ENCODE measurements around the gene UBA1.

UBA1 gene

DNA sequence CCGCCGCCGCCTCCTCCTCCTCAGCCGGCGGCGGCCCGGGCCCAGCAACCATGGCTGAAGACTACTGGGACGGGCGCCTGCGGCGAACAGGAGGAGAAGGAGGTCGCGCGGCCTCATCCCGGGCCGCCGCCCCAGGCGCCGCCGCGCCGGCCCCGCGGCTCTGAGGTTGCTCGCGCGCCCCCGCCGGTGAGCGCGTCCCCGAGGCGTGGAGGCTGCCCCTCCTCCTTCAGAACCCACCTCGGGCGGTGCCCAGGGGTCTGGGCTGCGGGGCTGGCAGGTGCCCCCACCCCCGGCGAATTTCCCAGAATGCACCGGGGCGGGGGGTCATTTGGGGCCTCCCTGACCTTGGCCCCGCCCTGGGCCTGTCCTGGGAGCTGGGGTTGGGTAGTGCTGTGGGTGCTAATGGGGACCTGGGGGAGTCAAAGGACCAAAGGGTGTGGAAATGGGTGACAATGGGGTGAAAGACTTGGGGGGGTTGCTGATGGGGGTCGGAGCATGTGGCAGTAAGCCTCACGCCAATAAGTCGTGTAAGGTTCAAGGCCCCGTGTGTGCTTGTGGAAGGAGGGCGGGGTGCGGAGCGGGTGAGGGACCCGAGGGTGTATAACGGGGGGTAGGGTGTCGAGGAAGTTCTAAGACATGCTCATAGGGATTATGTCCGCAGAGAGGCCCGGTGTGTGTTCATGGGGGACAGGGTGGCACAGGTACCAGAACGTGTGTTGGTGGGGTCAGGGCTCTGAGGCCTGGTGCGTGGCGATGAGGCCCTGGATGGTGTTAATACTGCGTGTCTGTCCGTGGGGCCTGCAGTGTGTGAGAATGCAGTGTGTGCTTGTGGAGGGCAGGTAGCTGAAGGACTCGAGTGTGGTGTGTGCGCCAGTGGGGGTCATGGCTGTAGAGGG is 25.5 kb downstream of the UBA1 start:
- Histone ChIP-seq H3K27ac (ENCODE audit: low read depth, low read length) (peak overlapping the region; percentile 79), H3K4me3 (ENCODE audit: low read length) (peak overlapping the region; percentile 91), H4K20me1 (ENCODE audit: control insufficient read depth, insufficient read depth, low read depth, low read length) (peaks cover 14% of the 10 kb centered on the region), H3K4me1 (ENCODE audit: control insufficient read depth, low read length) (peaks cover 29% of the 10 kb centered on the region), H3K79me2 (ENCODE audit: control insufficient read depth, low read length) (peaks cover 45% of the 10 kb centered on the region), H3K9me2 (replicated peaks; ENCODE audit: control insufficient read depth, low read length) (no peaks in the 10 kb centered on the region), H3K36me3 (ENCODE audit: control insufficient read depth, low read length) (peaks cover 69% of the 10 kb centered on the region), H3K9me3 (ENCODE audit: control insufficient read depth, insufficient read depth, low read length) (no peaks in the 10 kb centered on the region), H3F3A (ENCODE audit: control insufficient read depth, insufficient read depth) (peaks cover 8% of the 10 kb centered on the region), H3K27me3 (ENCODE audit: control insufficient read depth, low read length) (no peaks in the 10 kb centered on the region), H3K4me2 (ENCODE audit: low read length) (peak overlapping the region; percentile 84)
- TF ChIP-seq, protein P1, sequence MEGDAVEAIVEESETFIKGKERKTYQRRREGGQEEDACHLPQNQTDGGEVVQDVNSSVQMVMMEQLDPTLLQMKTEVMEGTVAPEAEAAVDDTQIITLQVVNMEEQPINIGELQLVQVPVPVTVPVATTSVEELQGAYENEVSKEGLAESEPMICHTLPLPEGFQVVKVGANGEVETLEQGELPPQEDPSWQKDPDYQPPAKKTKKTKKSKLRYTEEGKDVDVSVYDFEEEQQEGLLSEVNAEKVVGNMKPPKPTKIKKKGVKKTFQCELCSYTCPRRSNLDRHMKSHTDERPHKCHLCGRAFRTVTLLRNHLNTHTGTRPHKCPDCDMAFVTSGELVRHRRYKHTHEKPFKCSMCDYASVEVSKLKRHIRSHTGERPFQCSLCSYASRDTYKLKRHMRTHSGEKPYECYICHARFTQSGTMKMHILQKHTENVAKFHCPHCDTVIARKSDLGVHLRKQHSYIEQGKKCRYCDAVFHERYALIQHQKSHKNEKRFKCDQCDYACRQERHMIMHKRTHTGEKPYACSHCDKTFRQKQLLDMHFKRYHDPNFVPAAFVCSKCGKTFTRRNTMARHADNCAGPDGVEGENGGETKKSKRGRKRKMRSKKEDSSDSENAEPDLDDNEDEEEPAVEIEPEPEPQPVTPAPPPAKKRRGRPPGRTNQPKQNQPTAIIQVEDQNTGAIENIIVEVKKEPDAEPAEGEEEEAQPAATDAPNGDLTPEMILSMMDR (IDR thresholded peaks at IDR 0.05; ENCODE audit: low read depth, low read length, poor library complexity, severe bottlenecking): no peak
- TF ChIP-seq EZH2phosphoT487 (IDR thresholded peaks at IDR 0.05; ENCODE audit: borderline replicate concordance, low read length): no peak

- no peaks in the 10 kb centered on the region for H3K9me3 ChIP-seq (ENCODE audit: control insufficient read depth, insufficient read depth, low read length)
- H3K27ac ChIP-seq (ENCODE audit: low read depth, low read length): no peak overlapping the region
- H3K4me3 ChIP-seq (ENCODE audit: low read length): no peak overlapping the region
- H3K79me2 ChIP-seq (ENCODE audit: control insufficient read depth, low read length): peaks cover 45% of the 10 kb centered on the region
- no peaks in the 10 kb centered on the region for H3K27me3 ChIP-seq (ENCODE audit: control insufficient read depth, low read length)
- TF ChIP-seq, protein P1 (IDR thresholded peaks at IDR 0.05; ENCODE audit: low read depth, low read length, poor library complexity, severe bottlenecking): no peak
- no peak for TF ChIP-seq EZH2phosphoT487 (IDR thresholded peaks at IDR 0.05; ENCODE audit: borderline replicate concordance, low read length)
- peaks cover 14% of the 10 kb centered on the region for H4K20me1 ChIP-seq (ENCODE audit: control insufficient read depth, insufficient read depth, low read depth, low read length)
- H3K36me3 ChIP-seq (ENCODE audit: control insufficient read depth, low read length): peaks cover 75% of the 10 kb centered on the region
- no peaks in the 10 kb centered on the region for H3K9me2 ChIP-seq (replicated peaks; ENCODE audit: control insufficient read depth, low read length)
- H3K4me1 ChIP-seq (ENCODE audit: control insufficient read depth, low read length): peaks cover 21% of the 10 kb centered on the region
- H3F3A ChIP-seq (ENCODE audit: control insufficient read depth, insufficient read depth): peaks cover 7% of the 10 kb centered on the region
- no peak overlapping the region for H3K4me2 ChIP-seq (ENCODE audit: low read length)
Observed at GRCh38 chrX:47221756-47222155, 28.1 kb downstream of the UBA1 start.

DNA sequence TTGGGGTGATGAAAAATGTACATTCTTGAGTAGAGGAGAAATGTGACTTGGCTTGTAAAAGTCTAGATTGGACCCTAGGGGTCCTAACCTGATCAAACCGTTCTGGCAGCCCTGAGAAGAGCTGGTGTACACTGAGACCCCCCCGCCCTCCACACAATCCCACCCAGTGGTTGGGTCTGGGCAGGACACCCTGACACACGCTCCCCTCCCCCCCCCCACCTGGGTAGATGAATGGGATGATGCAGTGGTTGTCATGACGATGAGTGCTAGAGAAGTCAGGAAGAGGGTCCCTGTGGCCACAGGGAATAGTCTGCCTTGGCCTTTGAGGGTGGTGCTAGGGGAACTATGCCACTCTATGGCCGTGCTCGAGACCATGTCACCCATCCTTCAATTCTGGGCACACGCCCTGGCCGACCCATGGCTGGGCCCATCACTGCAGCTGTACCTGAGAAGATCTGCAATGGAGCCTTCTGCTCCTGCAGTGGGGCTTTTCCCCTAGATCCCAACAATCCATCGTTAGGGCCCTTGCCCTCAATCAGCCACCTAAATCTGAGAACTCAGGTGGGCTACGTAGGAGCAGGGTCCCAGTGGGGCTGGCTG is 29.2 kb downstream of the UBA1 start:
- no peaks in the 10 kb centered on the region for H3K9me3 ChIP-seq (ENCODE audit: control insufficient read depth, insufficient read depth, low read length)
- peaks cover 82% of the 10 kb centered on the region for H3K36me3 ChIP-seq (ENCODE audit: control insufficient read depth, low read length)
- H3K27ac ChIP-seq (ENCODE audit: low read depth, low read length): no peak overlapping the region
- H3K79me2 ChIP-seq (ENCODE audit: control insufficient read depth, low read length): peaks cover 45% of the 10 kb centered on the region
- no peaks in the 10 kb centered on the region for H3K27me3 ChIP-seq (ENCODE audit: control insufficient read depth, low read length)
- H4K20me1 ChIP-seq (ENCODE audit: control insufficient read depth, insufficient read depth, low read depth, low read length): peaks cover 14% of the 10 kb centered on the region
- no peak for TF ChIP-seq EZH2phosphoT487 (IDR thresholded peaks at IDR 0.05; ENCODE audit: borderline replicate concordance, low read length)
- TF ChIP-seq, protein P1 (IDR thresholded peaks at IDR 0.05; ENCODE audit: low read depth, low read length, poor library complexity, severe bottlenecking): no peak
- no peak overlapping the region for H3K4me3 ChIP-seq (ENCODE audit: low read length)
- H3F3A ChIP-seq (ENCODE audit: control insufficient read depth, insufficient read depth): no peaks in the 10 kb centered on the region
- no peaks in the 10 kb centered on the region for H3K9me2 ChIP-seq (replicated peaks; ENCODE audit: control insufficient read depth, low read length)
- peaks cover 13% of the 10 kb centered on the region for H3K4me1 ChIP-seq (ENCODE audit: control insufficient read depth, low read length)
- H3K4me2 ChIP-seq (ENCODE audit: low read length): no peak overlapping the region
